ENCODE data around the gene TP53. TPM values are rescaled to one million over a fixed set of nuclear protein-coding genes. Genes with fewer than 3 reads are reported as not detected.

Gene TP53
- total and polyA plus RNA-seq, 9 of the 15 experiments (the other 6 are each of a cell fraction or from before 2014, with no cell fraction given), result 2.8 to 14.0 (median 7.1) TPM

- TF ChIP-seq SRF (CRISPR knock-in tag; IDR thresholded peaks at IDR 0.05) (no peak), NFRKB (IDR thresholded peaks at IDR 0.05; ENCODE audit: low read depth) (peak; percentile 69), ZNF253 (CRISPR knock-in tag; conservative IDR thresholded peaks at IDR 0.05) (no peak), POLR2B (IDR thresholded peaks at IDR 0.05; ENCODE audit: low read depth, partially characterized antibody) (peak; percentile 67), CC2D1A (IDR thresholded peaks at IDR 0.05) (peak; percentile 100), ZNF407 (IDR thresholded peaks at IDR 0.05; ENCODE audit: low read depth) (no peak), ZFX (CRISPR knock-in tag; IDR thresholded peaks at IDR 0.05) (peak; percentile 71), PREB (CRISPR knock-in tag; IDR thresholded peaks at IDR 0.05) (no peak), NCOA2 (IDR thresholded peaks at IDR 0.05; ENCODE audit: partially characterized antibody in 2 of 2) (no peak), ZHX1 (conservative IDR thresholded peaks at IDR 0.05; ENCODE audit: low read length) (no peak), ZBTB8A (IDR thresholded peaks at IDR 0.05; ENCODE audit: partially characterized antibody) (no peak), MCM2 (IDR thresholded peaks at IDR 0.05; ENCODE audit: low read depth) (no peak), KLF6 (CRISPR knock-in tag; IDR thresholded peaks at IDR 0.05; ENCODE audit: borderline replicate concordance) (no peak), ZC3H4 (CRISPR knock-in tag; IDR thresholded peaks at IDR 0.05; ENCODE audit: borderline replicate concordance) (no peak), NR4A1 (CRISPR knock-in tag; IDR thresholded peaks at IDR 0.05) (no peak), NR4A1 (tag; IDR thresholded peaks at IDR 0.05) (peak; percentile 83), KDM1A (IDR thresholded peaks at IDR 0.05) (no peak; a peak in 1 of 4 replicates)
These were observed 1.6 kb downstream of the TP53 start (continued) for GRCh38 chr17:7685533-7686221.
